GM12864 (cell line): ENCODE results near the gene NUFIP1.
"Not testable (repeated sequence)": the region's sequence is repeated elsewhere in the genome, so short reads cannot be mapped to it uniquely, and the experiment has no call there.

Experiments
- DNase-seq: peaks from one replicate; pipeline ENCODE4 v3.0.0-alpha.2; 2011; ENCODE audit warnings: low read depth
- H3K4me3 ChIP-seq: 2 replicates; pipeline ENCODE4 v1.5.1; 2011; ENCODE audit warnings: mild to moderate bottlenecking, low read depth, low read length, control low read depth
- TF ChIP-seq, protein P1 (sequence below): IDR thresholded peaks from 2 replicates; pipeline ENCODE4 v1.5.1; 2011; ENCODE audit warnings: low read depth, mild to moderate bottlenecking, moderate library complexity, low read length, control low read depth, inconsistent platforms; ENCODE audit errors: missing control alignments

NUFIP1 gene

GRCh38 chr13:44952671-44953070 is 36.6 kb downstream of the NUFIP1 start:
- DNase-seq = no peak
- H3K4me3 ChIP-seq = no peak overlapping the region
- TF ChIP-seq, protein P1, sequence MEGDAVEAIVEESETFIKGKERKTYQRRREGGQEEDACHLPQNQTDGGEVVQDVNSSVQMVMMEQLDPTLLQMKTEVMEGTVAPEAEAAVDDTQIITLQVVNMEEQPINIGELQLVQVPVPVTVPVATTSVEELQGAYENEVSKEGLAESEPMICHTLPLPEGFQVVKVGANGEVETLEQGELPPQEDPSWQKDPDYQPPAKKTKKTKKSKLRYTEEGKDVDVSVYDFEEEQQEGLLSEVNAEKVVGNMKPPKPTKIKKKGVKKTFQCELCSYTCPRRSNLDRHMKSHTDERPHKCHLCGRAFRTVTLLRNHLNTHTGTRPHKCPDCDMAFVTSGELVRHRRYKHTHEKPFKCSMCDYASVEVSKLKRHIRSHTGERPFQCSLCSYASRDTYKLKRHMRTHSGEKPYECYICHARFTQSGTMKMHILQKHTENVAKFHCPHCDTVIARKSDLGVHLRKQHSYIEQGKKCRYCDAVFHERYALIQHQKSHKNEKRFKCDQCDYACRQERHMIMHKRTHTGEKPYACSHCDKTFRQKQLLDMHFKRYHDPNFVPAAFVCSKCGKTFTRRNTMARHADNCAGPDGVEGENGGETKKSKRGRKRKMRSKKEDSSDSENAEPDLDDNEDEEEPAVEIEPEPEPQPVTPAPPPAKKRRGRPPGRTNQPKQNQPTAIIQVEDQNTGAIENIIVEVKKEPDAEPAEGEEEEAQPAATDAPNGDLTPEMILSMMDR = no peak

GRCh38 chr13:44951184-44951583 is 38.1 kb downstream of the NUFIP1 start:
- DNase-seq = no peak
- TF ChIP-seq, protein P1 = no peak
- H3K4me3 ChIP-seq = no peak overlapping the region

DNA sequence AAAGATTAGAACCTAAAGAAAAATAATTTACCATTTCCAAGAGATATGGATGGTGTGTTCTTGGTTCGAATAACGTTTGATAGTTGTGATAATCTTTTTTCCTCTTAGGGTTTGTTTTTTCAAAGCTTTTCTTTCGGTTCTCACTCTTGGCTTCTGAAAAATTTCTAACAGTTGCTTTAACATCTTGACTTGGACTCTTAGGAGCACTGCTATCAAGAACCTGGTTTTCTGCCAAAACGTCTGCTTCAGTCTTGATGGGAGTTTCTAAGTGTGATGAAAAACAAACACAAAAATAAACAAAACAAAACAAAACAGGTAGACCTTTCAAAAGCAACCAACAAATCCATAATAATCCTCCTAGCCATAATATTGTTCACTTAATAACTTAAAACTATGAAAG is 45.9 kb downstream of the NUFIP1 start:
- not testable (repeated sequence) for DNase-seq, H3K4me3 ChIP-seq

GRCh38 chr13:44938854-44939253 is 50.4 kb downstream of the NUFIP1 start:
- TF ChIP-seq, protein P1 = no peak
- DNase-seq = no peak

DNA sequence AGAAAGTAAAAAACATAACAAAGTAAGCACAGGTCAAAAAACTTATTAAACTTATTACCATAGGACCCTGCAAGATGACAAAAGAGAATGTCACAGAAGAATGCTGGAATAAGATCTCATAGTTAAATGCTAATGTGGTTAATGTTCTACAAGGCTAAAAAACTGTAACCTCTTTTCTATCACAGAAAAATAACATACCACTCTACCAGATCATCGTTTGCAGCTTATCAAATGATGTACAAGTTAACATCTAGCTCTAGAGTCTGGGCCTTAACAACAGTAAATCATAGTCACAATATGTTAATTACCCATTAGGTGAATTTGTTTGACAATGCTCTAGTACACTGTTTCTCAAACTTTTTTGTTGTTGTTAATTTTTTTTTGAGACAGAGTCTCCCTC is 53.0 kb downstream of the NUFIP1 start:
- TF ChIP-seq, protein P1 = no peak
- H3K4me3 ChIP-seq = no peak overlapping the region
- DNase-seq = no peak

More at GRCh38 chr13:44938854-44939253, 50.4 kb downstream of the NUFIP1 start:
- H3K4me3 ChIP-seq = no peak overlapping the region

GRCh38 chr13:44934724-44935123 is 54.5 kb downstream of the NUFIP1 start:
- no peak overlapping the region for H3K4me3 ChIP-seq
- no peak for DNase-seq
- TF ChIP-seq, protein P1 = no peak

DNA sequence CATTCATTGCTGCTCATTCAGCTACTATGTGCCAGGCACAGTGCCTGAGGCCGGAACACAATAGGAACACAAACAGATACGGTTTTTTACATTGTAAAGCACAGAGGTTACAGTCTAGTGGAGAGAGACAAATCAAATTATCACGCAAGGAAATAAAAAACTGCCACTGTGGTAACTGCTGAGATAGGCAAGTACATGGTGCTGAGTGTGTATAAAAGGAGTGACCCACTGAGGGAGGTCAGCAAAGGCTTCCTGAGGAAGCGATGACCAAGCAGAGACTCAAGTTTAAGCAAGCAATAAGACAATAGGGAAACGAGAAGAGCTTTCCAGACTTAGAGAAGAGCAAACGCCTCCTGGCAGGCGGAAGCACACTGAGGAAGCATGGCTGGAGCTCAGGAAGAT is 56.4 kb downstream of the NUFIP1 start:
- TF ChIP-seq, protein P1 = no peak
- DNase-seq = no peak
- H3K4me3 ChIP-seq = no peak overlapping the region
